GM12892 (cell line): ENCODE data around the gene ZNF385C. TPM values are rescaled to one million over a fixed set of nuclear protein-coding genes. Genes with fewer than 3 reads are reported as not detected.
"Not testable (repeated sequence)": the region's sequence is repeated elsewhere in the genome, so short reads cannot be mapped to it uniquely, and the experiment has no call there.

ENCODE experiments used
- DNase-seq: peaks from one replicate; pipeline ENCODE4 v3.0.0; 2011; ENCODE audit not compliant: insufficient read length
- FAIRE-seq: peaks from 2 replicates; lab custom pipeline; 2011; peaks lifted over from hg19 to GRCh38; lab: Jason Lieb, UNC
- POLR2A ChIP-seq: IDR thresholded peaks from 2 replicates; pipeline ENCODE4 v1.6.1; 2011; ENCODE audit warnings: low read depth, low read length, control low read depth
- POLR2AphosphoS5 ChIP-seq: IDR thresholded peaks from 2 replicates; pipeline ENCODE4 v1.6.1; 2011; ENCODE audit warnings: low read depth, low read length, control low read depth
- TAF1 ChIP-seq: IDR thresholded peaks from 2 replicates; pipeline ENCODE4 v1.6.1; 2011; ENCODE audit warnings: low read depth, mild to moderate bottlenecking, control low read depth, low read length, borderline replicate concordance
- polyA plus RNA-seq: library from polyadenylated mRNA; unstranded; fragments of >200 nt; gene quantifications from one replicate; pipeline ENCODE4 v1.2.1, GENCODE V29; 2012; ENCODE audit warnings: missing spikeins, inconsistent platforms; ENCODE audit not compliant: missing spikeins

ZNF385C gene, protein sequence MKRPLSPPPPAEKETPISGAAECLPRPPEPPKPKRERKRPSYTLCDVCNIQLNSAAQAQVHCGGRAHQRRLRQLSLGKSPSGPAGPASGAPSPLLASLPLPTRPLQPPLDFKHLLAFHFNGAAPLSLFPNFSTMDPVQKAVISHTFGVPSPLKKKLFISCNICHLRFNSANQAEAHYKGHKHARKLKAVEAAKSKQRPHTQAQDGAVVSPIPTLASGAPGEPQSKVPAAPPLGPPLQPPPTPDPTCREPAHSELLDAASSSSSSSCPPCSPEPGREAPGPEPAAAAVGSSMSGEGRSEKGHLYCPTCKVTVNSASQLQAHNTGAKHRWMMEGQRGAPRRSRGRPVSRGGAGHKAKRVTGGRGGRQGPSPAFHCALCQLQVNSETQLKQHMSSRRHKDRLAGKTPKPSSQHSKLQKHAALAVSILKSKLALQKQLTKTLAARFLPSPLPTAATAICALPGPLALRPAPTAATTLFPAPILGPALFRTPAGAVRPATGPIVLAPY
- polyA plus RNA-seq, result 0.70 TPM

DNA sequence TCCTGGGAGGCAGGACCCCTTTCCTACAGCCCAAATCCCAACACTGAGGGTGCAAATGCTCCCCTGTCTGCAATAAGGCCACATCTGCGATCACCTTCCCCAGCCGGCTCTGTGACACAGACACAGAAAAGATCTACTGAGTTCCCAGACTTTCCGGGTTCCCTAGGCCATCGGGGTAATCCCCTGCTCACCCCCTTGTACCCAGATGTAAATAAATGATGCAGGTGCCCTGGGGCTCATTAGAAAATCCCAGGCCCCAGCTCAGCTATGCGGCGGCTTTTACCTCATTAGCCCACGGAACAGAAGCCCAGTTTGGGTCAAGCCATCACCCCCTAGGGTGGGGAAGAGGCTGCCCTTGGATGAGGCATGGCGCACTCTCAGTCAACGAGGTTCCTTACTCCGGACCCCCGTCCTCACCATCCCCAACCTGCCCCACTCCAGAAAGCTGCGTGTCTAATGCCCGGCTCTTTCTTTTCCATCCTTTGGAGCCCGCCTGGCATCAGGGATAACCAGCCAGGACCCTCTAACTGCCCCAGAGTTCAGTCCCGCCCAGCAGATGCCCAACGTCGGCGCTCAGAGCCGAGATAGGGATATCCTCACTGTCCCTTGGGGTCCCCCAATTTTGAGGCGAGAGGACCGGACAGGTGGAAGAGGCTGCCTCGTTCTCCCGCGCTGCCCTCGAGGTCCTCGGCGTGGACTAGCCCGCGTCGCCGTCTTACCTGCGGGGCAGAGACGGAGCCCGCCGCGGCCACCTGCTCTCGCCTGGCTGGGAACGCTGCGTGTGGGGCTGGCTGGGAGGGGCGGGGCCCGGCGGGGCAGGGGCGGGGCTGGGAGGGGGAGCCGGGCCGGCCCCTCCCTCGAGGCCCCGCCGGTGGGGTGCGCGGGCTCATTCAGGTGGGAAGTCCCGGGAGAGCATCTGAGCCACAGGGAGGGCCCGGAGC is at the start of gene ZNF385C:
ZNF385C (minus strand) TSS at position 783 of the 941 bp plus-strand sequence. CDS start 35,417 bp downstream, outside the sequence.
- FAIRE-seq, result no peak
- DNase-seq, result peak; percentile 66
- TF ChIP-seq POLR2A (no peak), TAF1 (no peak), POLR2AphosphoS5 (no peak)

DNA sequence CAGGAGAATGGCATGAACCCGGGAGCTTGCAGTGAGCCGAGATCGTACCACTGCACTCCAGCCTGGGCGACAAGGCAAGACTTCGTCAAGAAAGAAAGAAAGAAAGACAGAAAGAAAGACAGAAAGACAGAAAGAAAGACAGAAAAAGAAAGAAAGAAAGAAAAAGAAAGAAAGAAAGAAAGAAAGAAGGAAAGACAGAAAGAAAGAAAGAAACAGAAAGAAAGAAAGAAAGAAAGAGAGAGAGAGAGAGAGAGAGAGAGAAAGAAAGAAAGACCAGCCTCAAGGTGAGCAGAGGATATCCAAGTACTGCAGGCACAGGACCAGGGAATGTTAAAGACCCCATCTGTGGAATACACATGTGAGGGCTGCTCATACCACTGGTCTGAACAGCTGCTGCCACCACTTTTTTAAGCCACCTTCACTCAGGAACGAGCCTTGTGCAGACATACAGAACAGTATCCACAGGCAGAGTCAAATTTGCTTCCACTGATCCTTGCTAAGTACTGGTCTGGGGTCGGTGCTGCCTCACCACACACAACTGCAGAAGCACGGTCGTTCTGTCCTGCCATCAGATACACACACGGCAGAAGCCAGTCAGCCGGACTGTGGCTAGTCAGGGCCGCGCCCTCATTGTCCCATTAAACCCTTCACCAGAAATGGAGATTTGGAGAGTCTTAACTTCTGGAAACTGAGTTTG is 48.8 kb upstream of the ZNF385C start:
- TF ChIP-seq POLR2A (no peak), POLR2AphosphoS5 (no peak), TAF1 (no peak)
- DNase-seq (no peak), FAIRE-seq (no peak)

DNA sequence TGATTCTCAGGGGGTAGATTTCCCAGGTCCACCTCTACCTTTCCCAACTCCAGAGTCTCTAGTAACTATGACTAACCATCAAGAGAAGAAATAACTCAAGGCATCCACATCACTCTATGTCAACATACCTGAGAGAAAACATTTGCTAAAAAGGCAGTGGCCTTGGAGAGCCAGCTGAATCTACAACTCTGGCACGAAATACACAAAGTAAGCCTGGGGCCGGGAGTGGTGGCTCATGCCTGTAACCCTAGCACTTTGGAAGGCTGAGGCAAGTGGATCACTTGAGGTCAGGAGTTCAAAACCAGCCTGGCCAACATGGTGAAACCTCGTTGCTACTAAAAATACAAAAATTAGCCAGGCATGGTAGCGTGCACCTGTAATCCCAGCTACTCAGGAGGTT is 44.9 kb upstream of the ZNF385C start:
- not testable (repeated sequence) for DNase-seq, FAIRE-seq

DNA sequence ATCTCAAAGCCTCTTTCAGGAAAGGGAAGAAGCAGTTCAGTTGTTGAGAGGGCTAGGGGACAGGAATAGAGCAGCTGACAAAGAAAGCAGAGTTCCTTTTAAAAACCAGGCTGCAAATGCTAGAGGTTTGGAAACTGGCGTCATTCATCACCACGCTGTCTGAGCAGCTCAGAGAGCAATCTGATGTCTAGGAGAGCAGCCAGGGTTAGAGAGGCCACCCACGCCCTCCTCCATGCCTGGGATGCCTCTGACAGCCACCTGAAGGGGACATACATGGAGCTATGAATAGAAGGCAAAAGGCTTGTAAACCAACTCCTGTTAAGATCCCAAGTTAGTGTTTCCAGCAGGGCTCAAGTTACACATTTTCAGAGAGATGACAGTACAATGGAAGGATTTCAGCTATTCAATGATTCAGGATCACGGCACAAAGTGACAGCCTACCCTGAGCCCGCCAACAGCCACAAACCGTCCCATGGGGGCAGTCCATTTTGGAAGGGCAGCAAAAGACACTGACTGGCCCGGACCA is 44.2 kb upstream of the ZNF385C start:
- no peak for DNase-seq
- TF ChIP-seq TAF1 (no peak), POLR2AphosphoS5 (no peak), POLR2A (no peak)

DNA sequence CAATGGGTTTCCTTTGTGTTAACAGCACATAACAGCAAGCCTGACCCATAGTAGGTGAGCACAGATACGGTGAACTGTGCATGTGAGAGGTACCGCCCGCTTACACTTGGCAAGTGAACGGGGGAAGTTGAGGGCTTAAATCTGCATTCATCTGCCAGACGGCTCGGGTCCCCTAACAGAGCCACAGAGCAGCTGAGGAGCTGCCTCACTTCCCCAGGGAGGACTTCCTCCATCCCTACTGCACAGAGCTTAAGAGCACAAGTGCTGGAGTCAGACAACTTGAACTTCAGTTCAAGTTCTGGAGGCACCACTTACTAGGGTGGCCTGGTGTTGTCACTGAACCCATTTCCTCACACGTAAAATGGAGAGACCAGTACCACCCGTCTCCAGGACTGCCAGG is 43.1 kb upstream of the ZNF385C start:
- TF ChIP-seq POLR2A (no peak), TAF1 (no peak), POLR2AphosphoS5 (no peak)
- DNase-seq (no peak), FAIRE-seq (no peak)

More for the DNA sequence above, 44.2 kb upstream of the ZNF385C start:
- FAIRE-seq, result no peak

DNA sequence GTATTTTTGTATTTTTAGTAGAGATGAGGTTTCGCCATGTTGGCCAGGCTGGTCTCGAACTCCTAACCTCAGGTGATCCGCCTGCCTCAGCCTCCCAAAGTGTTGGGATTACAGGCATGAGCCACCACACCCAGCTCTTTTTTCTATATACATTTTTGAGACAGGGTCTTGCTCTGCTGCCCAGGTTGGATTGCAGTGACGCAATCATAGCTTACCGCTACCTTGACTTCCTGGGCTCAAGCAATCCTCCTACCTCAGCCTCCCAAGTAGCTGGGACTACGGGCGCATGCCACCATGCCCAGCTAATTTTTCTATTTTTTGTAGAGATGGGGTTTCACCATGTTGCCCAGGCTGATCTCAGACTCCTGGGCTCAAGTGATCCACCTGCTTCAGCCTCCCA is 42.4 kb upstream of the ZNF385C start:
- not testable (repeated sequence) for DNase-seq, FAIRE-seq

DNA sequence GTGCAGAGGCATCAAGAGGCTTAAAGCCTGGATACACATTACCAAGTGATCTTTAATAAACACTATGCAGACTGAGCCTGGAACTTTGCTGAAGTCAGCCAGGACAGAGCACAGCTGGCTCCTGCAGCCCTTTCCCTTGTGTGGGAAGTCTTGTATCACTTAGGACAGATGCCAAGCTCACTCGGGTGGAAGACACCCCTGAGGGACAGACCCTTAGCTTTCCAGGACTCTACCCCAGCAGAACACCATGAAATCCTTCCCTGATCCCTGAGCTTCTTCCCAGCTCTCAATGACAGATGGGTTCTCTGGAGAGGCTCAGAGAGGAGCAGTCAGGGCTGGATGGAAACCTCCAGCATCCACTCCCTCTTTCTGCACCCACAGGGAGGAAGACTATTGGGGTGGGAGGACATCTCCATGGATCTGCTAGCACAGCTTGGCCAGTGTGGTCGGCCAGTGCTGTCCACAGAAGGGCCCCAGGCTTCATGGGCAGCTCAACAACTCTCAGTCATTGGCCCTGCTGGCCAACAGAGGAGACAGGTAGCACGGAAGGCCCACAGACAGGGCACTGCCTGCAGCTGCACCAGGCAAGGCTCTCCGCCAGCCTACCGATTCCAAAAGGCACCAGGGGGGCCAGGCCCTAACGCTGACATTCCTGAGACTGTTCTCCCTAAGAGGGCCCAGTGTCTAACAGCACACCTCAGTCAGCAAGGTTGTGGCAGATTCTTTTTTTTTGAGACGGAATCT is 40.6 kb upstream of the ZNF385C start:
- TF ChIP-seq TAF1, result no peak
- no peak for TF ChIP-seq POLR2A
- no peak for TF ChIP-seq POLR2AphosphoS5
- no peak for DNase-seq
- no peak for FAIRE-seq

DNA sequence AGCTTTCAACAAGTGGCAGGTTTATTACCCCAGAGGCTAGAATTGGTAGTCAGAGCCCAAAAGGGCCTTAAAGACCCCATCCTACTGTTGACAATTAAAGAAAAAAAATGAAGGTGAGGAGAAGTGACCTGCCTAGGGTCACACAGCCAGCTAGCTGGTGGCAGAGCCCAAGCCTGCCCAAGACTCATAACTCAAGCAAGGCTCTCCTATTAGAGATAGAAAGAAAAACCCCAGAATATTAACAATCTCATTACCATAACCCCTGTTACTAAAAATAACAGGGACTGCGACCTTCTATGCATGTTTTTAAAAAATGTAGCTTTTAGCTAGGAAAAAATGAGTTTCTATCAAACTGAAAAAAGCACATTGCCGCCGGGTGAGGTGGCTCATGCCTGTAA is 38.4 kb upstream of the ZNF385C start:
- TF ChIP-seq POLR2AphosphoS5 (no peak), POLR2A (no peak), TAF1 (no peak)
- DNase-seq, result no peak

DNA sequence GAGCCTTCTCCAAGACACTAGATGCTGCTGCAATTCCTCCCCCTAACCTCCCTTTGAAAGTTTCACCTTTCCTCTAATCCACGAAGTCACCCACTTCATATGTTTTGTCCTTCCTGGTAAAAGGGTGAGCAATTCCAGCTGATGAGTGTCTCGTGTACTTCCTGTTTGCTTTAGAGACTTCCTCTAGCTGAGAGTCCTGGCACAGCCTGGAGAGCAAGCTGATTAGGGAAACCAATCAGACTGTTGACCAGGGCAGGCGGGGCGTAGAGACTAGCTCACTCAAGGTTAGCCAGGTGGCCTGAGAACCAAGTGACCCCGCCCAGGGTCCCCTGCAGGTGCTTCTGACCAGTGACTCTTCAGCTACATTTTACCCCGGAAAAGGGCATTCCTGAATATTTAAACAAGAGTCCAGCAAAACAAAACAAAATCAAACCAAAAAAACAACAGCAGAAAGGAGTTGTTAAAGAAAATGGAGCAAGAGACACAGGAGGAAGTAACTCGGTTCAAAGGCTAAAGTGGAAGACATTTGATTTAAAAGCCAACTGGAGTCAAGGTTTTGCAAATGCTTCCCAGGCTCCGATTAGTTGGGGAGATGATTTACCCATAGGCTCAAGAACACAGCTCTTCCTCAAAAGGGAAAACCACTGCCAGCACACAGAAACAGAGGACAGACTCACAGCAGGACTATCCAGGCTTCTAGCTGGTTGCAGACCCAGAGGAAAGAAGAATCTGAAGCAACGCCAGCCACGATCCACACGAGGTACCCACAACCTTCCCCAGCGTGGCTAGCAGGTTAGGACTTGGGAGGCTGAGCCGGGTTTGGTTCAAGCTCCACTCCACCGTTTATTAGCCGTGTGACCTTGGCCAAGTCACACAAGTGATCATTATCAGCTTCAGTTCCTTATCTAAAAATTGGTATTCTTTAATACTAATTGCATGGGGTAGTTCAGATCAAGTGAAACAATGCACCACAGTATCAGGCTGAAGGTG is 37.7 kb upstream of the ZNF385C start:
- TF ChIP-seq TAF1, result no peak
- no peak for TF ChIP-seq POLR2AphosphoS5
- TF ChIP-seq POLR2A, result no peak
- peak; percentile 9 for FAIRE-seq
- DNase-seq, result no peak

More for the DNA sequence above, 38.4 kb upstream of the ZNF385C start:
- no peak for FAIRE-seq

DNA sequence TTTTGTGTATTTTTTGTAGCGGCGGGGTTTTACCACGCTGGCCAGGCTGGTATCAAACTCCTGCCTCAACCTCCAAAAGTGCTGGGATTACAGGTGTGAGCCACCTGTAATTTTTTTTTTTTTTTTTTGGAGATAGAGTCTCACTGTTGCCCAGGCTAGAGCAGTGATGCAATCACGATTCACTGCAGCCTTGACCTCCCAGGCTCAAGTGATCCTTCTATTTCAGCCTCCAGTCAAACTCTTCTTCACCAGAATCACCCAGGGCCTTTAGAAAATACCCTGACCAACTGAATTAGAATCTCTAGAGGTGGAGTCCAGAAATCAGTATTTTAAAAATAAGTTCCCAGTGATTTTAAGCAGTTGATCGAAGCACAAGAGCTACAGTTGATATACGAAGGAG is 36.9 kb upstream of the ZNF385C start:
- no peak for DNase-seq
- TF ChIP-seq POLR2A (no peak), TAF1 (no peak), POLR2AphosphoS5 (no peak)
- no peak for FAIRE-seq
